Measurements from ENCODE around the gene AP3B1. TPM values are rescaled to one million over a fixed set of nuclear protein-coding genes. Genes with fewer than 3 reads are reported as not detected.

AP3B1 gene
- total RNA-seq, 3 donors from 2014 or later, result 29.2 to 34.7 (median 31.2) TPM

- Mint-ChIP-seq H3K4me1 (ENCODE audit: low read depth) (peaks cover 31% of the 10 kb centered on the region), H3K27me3 (ENCODE audit: low read depth) (no peaks in the 10 kb centered on the region), H3K36me3 (ENCODE audit: insufficient read depth) (peaks cover 9% of the 10 kb centered on the region), H3K9me3 (no peaks in the 10 kb centered on the region), H3K4me3 (no peak overlapping the region)
- ATAC-seq (no peak), DNase-seq (no peak)
Measured at GRCh38 chr5:78279194-78279593, 15.3 kb downstream of the AP3B1 start.

- peaks cover 7% of the 10 kb centered on the region for H3K36me3 Mint-ChIP-seq (ENCODE audit: insufficient read depth)
- no peaks in the 10 kb centered on the region for H3K9me3 Mint-ChIP-seq
- H3K27me3 Mint-ChIP-seq (ENCODE audit: low read depth), result no peaks in the 10 kb centered on the region
- DNase-seq, result no peak
- H3K4me1 Mint-ChIP-seq (ENCODE audit: low read depth), result peaks cover 32% of the 10 kb centered on the region
- ATAC-seq, result no peak
- no peak overlapping the region for H3K4me3 Mint-ChIP-seq
Measured at GRCh38 chr5:78277715-78278114, 16.8 kb downstream of the AP3B1 start.

DNA sequence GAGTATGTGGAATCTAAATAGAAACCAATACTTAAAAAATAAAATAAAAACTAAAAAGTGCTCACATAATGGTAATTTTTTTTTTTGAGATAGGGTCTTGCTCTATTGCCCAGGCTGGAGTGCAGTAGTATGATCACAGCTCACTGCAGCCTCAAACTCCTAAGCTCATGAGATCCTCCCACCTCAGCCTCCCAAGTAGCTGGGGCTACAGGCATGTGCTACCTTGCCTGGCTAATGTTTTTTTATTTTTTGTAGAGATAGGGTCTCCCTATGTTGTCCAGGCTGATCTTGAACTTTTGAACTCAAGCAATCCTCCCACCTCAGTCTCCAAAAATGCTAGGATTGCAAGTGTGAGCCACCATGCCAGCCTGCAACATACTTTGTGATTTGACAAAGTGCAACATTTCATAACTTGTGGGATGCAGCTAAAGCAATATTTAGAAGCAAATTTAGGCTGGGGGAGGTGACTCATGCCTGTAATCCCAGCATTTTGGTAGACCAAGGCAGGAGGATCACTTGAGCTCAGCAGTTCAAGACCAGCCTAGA, 18.4 kb downstream of the AP3B1 start:
- DNase-seq (no peak), ATAC-seq (no peak)
- H3K36me3 Mint-ChIP-seq (ENCODE audit: insufficient read depth), result peaks cover 4% of the 10 kb centered on the region
- no peak overlapping the region for H3K4me3 Mint-ChIP-seq
- peaks cover 34% of the 10 kb centered on the region for H3K4me1 Mint-ChIP-seq (ENCODE audit: low read depth)
- no peaks in the 10 kb centered on the region for H3K9me3 Mint-ChIP-seq
- H3K27me3 Mint-ChIP-seq (ENCODE audit: low read depth), result no peaks in the 10 kb centered on the region

DNA sequence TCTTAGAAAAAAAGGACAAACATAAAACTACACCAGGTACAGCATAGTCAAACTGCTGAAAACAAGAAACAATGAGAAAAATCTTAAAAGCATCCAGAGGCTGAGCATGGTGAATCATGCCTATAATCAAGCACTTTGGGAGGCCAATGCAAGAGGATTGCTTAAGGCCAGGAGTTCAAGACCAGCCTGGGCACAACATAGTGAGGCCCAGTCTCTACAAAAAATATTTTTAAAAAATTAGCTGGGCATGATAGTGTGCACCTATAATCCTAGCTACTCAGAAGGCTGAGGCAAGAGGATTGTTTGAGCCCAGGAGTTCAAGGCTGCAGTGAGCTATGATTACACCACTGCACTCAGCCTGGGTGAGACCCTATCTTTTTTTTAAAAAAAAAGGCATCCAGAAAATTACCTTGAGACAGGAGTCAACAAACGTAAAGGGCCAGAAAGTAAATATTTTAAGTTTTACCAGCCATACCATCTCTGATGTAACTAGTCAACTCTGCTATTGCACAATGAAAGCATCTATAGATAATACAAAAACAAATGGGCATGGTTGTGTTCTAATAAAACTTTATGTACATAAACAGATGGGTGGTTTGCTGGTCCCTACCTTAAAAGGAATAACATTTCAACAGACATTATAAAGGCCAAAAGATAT, 19.8 kb downstream of the AP3B1 start:
- H3K27me3 Mint-ChIP-seq (ENCODE audit: low read depth), result no peaks in the 10 kb centered on the region
- peaks cover 34% of the 10 kb centered on the region for H3K4me1 Mint-ChIP-seq (ENCODE audit: low read depth)
- ATAC-seq (no peak), DNase-seq (no peak)
- H3K4me3 Mint-ChIP-seq, result no peak overlapping the region
- no peaks in the 10 kb centered on the region for H3K9me3 Mint-ChIP-seq
- H3K36me3 Mint-ChIP-seq (ENCODE audit: insufficient read depth), result peaks cover 4% of the 10 kb centered on the region

DNA sequence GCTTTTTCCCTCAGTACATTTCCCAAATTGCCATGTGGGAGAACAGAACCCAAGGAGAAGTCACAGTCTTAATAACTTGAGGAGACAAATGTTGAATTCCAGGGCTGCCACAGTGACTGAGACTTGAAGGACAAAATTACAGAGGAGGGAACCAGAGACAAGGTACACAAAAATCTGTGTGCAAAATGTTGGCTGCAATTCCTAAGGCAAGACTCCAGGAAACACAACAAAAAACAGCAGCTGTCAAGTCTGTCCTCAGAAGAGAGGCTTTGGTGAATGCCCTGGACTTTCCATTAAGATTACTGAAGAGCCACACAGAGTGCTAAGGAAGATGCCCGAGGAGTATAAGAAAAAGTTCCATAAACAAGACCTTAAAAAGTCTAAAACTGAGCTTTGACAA, 21.1 kb downstream of the AP3B1 start:
- Mint-ChIP-seq H3K4me3 (no peak overlapping the region), H3K4me1 (ENCODE audit: low read depth) (peaks cover 38% of the 10 kb centered on the region), H3K36me3 (ENCODE audit: insufficient read depth) (peaks cover 4% of the 10 kb centered on the region), H3K9me3 (no peaks in the 10 kb centered on the region), H3K27me3 (ENCODE audit: low read depth) (no peaks in the 10 kb centered on the region)
- no peak for DNase-seq
- no peak for ATAC-seq

DNA sequence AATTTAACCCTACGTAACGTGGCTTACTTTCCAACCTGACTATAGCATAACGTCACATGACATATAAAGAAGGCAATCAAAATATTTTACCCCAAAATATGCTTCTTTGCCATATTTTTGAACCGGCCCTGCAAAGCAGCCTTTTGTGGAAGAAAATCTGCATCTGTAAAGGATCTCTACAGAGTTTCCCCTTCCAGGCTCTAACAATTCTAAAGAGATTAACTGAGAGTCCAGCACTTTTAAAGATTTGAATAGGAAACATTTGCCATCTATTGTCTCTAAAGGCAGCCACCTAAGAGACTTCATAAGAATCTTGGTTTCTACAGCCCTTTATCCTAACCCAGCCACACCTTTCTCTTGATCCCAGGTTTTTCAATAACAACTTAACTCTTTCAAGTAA, 22.7 kb downstream of the AP3B1 start:
- no peak overlapping the region for H3K4me3 Mint-ChIP-seq
- ATAC-seq (no peak), DNase-seq (no peak)
- no peaks in the 10 kb centered on the region for H3K27me3 Mint-ChIP-seq (ENCODE audit: low read depth)
- peaks cover 4% of the 10 kb centered on the region for H3K36me3 Mint-ChIP-seq (ENCODE audit: insufficient read depth)
- peaks cover 27% of the 10 kb centered on the region for H3K4me1 Mint-ChIP-seq (ENCODE audit: low read depth)
- no peaks in the 10 kb centered on the region for H3K9me3 Mint-ChIP-seq

DNA sequence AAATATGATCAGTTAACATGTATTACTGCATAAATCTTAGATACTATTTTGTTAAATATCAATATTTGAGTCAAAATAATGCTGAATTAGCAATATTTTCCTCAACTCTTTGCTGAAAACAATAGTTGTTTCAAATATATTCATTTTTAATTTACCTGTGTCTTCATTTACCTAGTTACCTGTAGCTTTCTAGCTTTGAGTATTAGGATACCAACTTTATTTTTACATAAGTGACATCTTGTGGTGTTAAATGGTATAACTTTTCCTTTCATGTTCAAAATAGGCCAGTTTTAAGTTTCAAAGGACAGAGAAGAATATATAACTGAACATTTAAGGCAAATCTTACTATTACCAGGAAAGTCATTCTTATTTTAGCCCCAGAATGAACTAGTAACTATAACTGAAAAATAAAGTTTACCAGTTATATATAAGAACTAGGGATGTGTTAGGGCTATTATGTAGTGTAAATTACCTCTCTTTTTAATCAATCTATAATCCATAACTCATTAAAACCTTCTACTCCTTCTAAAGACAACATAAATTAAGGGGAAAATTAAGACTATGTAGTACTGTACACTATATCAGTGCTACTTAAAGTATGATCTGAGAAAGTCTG, 25.3 kb downstream of the AP3B1 start:
- Mint-ChIP-seq H3K36me3 (ENCODE audit: insufficient read depth) (peaks cover 11% of the 10 kb centered on the region), H3K27me3 (ENCODE audit: low read depth) (no peaks in the 10 kb centered on the region), H3K4me1 (ENCODE audit: low read depth) (peaks cover 25% of the 10 kb centered on the region), H3K4me3 (no peak overlapping the region), H3K9me3 (no peaks in the 10 kb centered on the region)
- DNase-seq (no peak), ATAC-seq (no peak)

GRCh38 chr5:78268356-78268755, 26.1 kb downstream of the AP3B1 start:
- no peak for DNase-seq
- Mint-ChIP-seq H3K9me3 (no peaks in the 10 kb centered on the region), H3K4me1 (ENCODE audit: low read depth) (peaks cover 18% of the 10 kb centered on the region)

GRCh38 chr5:78265163-78265562, 29.3 kb downstream of the AP3B1 start:
- Mint-ChIP-seq H3K36me3 (ENCODE audit: insufficient read depth) (peaks cover 20% of the 10 kb centered on the region), H3K9me3 (no peaks in the 10 kb centered on the region), H3K4me1 (ENCODE audit: low read depth) (peaks cover 8% of the 10 kb centered on the region), H3K27me3 (ENCODE audit: low read depth) (no peaks in the 10 kb centered on the region), H3K4me3 (no peak overlapping the region)
- ATAC-seq, result no peak
- DNase-seq, result no peak

More at GRCh38 chr5:78268356-78268755, 26.1 kb downstream of the AP3B1 start:
- Mint-ChIP-seq H3K36me3 (ENCODE audit: insufficient read depth) (peaks cover 12% of the 10 kb centered on the region), H3K4me3 (no peak overlapping the region), H3K27me3 (ENCODE audit: low read depth) (no peaks in the 10 kb centered on the region)
- ATAC-seq, result no peak

GRCh38 chr5:78264600-78264999, 29.9 kb downstream of the AP3B1 start:
- Mint-ChIP-seq H3K9me3 (no peaks in the 10 kb centered on the region), H3K4me1 (ENCODE audit: low read depth) (peaks cover 8% of the 10 kb centered on the region), H3K36me3 (ENCODE audit: insufficient read depth) (peaks cover 20% of the 10 kb centered on the region), H3K4me3 (no peak overlapping the region), H3K27me3 (ENCODE audit: low read depth) (no peaks in the 10 kb centered on the region)
- ATAC-seq (no peak), DNase-seq (no peak)

- DNase-seq (no peak), ATAC-seq (no peak)
- Mint-ChIP-seq H3K4me1 (ENCODE audit: low read depth) (peaks cover 27% of the 10 kb centered on the region), H3K36me3 (ENCODE audit: insufficient read depth) (peaks cover 44% of the 10 kb centered on the region), H3K4me3 (no peak overlapping the region), H3K27me3 (ENCODE audit: low read depth) (no peaks in the 10 kb centered on the region), H3K9me3 (no peaks in the 10 kb centered on the region)
Measured at GRCh38 chr5:78260771-78261170, 33.7 kb downstream of the AP3B1 start.

- ATAC-seq (no peak), DNase-seq (no peak)
- Mint-ChIP-seq H3K4me3 (no peak overlapping the region), H3K9me3 (peaks cover 15% of the 10 kb centered on the region), H3K27me3 (ENCODE audit: low read depth) (no peaks in the 10 kb centered on the region), H3K36me3 (ENCODE audit: insufficient read depth) (peaks cover 57% of the 10 kb centered on the region), H3K4me1 (ENCODE audit: low read depth) (peaks cover 27% of the 10 kb centered on the region)
Measured at GRCh38 chr5:78253201-78253600, 41.3 kb downstream of the AP3B1 start.

- H3K9me3 Mint-ChIP-seq, result peaks cover 15% of the 10 kb centered on the region
- peaks cover 53% of the 10 kb centered on the region for H3K36me3 Mint-ChIP-seq (ENCODE audit: insufficient read depth)
- no peaks in the 10 kb centered on the region for H3K27me3 Mint-ChIP-seq (ENCODE audit: low read depth)
- no peak for ATAC-seq
- no peak for DNase-seq
- peaks cover 24% of the 10 kb centered on the region for H3K4me1 Mint-ChIP-seq (ENCODE audit: low read depth)
- no peak overlapping the region for H3K4me3 Mint-ChIP-seq
Measured at GRCh38 chr5:78252715-78253114, 41.8 kb downstream of the AP3B1 start.

DNA sequence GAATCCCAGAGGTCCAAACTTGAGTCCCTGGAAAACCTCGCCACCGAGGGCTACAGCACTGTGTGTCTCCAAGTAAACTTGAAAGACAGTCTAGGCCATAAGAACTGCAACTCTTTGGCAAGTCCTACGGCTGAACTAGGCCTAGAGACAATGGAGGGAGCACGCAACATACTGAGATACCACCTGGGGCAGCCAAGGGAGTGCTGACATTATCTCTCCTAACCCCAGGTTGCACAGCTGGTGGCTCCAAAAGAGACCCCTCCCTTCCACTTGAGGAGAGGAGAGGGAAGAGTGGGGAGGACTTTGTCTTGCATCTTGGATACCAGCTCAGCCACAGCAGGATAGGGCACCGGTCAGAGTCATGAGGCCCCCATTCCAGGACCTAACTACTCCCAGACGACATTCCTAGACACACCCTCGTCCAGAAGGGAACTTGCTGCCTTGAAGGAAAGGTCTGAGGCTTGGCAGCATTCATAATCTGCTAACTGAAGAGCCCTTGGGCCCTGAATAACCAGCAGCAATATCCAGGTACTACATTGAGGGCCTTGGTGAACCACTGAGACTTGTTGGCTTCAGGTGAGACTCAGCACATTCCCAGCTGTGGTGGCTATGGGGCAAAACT, 42.7 kb downstream of the AP3B1 start:
- Mint-ChIP-seq H3K9me3 (peaks cover 15% of the 10 kb centered on the region), H3K4me1 (ENCODE audit: low read depth) (peaks cover 15% of the 10 kb centered on the region), H3K36me3 (ENCODE audit: insufficient read depth) (peaks cover 46% of the 10 kb centered on the region), H3K27me3 (ENCODE audit: low read depth) (no peaks in the 10 kb centered on the region), H3K4me3 (no peak overlapping the region)
- no peak for DNase-seq
- ATAC-seq, result no peak

GRCh38 chr5:78245136-78245535, 49.4 kb downstream of the AP3B1 start:
- Mint-ChIP-seq H3K4me1 (ENCODE audit: low read depth) (peaks cover 3% of the 10 kb centered on the region), H3K4me3 (no peak overlapping the region), H3K27me3 (ENCODE audit: low read depth) (no peaks in the 10 kb centered on the region), H3K36me3 (ENCODE audit: insufficient read depth) (peaks cover 25% of the 10 kb centered on the region), H3K9me3 (no peaks in the 10 kb centered on the region)
- ATAC-seq (no peak), DNase-seq (no peak)

Data from activated T-cell treated with anti-CD3 and anti-CD28 coated beads, Interleukin-2, amount 50 U/mL, for 4 hours (primary cell).